Activated T-cell treated with anti-CD3 and anti-CD28 coated beads for 4 hours (primary cell): ENCODE data around the gene PLPP4.

Experiments
- DNase-seq: peaks from one replicate; pipeline ENCODE4 v3.0.0-alpha.2; 2020

PLPP4 gene

DNA sequence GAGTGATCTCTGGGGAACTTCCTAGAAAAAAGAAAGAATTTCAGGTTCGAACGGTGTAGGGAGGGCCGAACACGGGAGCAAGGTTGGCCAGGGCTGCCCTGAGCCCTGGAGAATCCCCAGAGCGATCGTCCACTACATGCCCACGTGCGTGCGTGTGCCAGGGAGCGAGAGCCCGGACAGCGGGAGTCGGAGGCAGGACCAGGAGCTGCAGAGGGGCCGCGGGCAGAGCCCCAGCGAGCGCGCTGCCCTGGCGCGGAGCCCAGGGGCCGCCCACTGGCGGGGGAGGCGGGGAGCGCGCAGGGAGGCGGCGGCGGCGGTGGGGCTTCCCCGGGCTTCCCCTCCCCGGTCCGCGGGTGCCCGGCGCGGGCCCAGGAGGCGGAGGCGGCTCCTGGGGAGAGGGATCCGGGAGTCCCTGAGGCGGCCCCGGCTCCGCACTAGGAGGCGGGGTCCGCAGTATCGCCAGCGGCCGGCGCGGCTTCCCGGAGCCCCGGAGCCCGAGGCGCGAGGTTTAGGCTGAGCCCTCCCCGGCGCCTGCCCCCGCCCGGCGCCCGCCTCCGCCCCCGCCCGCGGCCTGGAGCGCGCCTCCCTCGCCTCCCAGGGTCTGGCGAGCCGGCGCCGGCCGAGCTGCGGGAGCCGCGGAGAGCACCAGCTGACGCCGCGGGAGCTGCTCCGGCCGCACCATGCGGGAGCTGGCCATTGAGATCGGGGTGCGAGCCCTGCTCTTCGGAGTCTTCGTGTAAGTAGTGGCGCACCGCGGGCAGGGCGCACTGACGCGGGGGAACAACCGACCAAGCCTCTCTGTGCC lies at the start of gene PLPP4:
TSS of gene PLPP4 (plus strand) at position 602 of the 805 bp plus-strand sequence. CDS start at position 681, 79 bp downstream.
- no peak for DNase-seq

DNA sequence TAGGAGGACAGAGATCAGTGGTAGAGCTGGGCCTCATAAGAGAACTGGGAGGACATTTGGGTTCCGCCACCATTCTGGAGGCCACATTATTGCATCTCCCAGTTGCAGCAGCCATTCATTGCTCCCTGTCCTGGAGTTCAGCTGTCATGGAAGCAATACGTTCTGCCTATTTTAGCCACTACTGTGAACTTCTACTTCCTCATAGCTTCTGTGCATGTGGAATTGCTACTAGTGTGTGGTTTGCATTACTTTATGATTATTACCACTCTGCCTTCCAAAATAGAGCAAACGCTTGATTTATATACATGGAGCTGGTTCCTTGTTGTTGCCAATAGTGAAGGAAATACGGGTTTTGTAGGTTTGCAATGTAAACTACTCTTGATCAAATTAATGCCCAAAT lies 47.2 kb upstream of the PLPP4 start:
- DNase-seq = no peak

DNA sequence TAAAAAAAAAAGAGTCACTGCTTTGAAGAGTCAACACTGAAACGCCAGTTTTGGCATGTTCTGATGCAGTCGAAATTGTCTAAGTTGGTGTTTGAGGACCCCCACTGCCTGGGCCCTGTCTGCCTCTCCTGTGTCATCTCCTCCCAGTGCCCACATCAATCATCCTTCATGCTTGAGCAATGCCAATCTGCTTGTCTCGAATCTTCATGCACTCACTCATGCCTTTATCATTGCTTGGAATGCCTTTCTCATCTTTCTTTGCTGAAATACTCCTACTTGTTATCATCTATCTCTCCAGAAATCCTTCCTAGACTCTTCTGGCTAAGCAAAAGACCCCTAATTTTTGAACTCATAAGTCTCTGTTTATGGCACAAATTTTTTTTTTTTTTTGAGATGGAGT lies 42.1 kb upstream of the PLPP4 start:
- DNase-seq = no peak

DNA sequence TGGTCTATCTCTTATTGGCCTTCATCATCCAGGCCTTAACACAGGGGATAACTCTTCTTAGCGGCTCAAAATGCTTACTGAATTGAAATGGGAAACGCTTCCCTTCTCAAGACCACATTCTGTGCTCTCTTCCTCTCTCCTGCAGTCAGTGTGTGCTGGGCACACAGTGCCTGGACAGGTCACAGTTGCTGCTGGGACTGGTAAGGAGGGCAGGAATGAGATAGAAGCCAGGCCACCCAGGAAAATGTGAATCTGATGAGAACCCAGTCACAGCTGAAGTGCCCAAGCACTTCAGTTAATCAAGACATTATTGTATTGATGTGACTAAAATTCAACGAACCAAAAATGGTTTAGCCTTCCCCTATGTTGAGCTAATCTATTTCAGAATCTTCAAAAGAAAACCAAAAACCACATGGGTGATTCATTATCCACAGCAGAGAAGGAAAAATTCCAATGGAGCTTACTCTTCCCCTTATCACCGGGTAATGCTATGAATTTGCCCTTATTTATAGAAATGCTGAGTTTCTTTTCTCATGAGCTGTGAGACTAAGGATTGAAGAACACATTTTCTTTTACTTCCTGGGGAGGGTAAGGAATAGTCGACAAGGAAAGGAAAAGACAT lies 41.2 kb upstream of the PLPP4 start:
- DNase-seq = no peak

DNA sequence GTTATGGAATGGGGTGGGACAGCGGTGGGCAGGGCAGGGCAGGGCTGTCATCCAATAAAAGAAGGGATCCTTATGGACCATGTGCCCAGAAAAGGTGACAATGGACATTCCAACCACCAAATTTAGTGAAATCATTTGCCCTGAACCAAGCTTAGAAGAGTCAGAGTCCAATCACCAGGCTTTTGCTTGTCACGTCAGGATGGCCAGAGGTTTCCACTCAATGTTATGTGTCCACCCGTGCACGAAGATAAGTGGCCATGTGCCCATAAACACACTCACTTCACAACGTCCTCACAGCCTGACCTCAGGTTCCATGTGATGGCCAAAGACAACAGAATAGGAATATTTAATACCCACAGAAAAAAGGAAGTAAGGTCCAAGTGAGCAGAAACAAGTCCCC lies 36.6 kb upstream of the PLPP4 start:
- no peak for DNase-seq

DNA sequence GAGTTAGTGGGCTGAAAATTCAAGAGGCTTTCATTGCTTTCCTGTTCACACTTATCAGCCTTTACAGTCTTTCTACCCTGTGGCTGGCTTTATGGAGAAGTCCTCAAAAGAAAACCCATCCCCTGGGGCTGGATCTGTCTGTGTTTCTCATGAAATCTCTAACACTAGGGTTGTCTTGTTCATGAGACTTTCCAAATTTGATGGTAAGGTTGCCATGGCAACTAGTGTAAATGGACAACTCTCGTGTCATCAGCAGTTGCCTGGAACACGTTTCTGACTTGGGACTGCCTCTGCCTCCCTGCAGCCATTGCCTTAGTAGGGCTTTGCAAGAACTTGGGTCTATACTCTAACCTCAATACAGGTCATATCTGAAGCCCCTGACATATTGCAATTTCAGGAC lies 35.8 kb upstream of the PLPP4 start:
- no peak for DNase-seq

DNA sequence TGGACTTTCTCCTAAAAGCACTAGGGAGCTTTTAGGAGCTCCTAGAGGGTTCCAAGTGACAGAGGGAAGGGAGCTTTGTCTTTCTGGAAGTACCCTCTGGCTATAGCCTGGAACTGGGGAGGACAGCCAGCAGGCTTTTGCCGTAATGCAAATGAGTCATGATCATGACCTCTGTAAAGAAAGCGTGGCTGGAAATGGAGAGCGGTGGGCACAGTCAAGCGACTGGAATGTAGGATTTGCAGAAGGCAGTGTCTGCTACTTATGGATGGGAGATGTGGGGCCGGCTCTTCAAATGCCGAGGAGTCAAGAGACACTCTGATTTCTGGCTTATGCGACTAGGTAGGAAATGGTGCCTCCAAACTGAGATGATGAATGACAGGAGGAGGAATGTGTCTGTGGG lies 34.6 kb upstream of the PLPP4 start:
- no peak for DNase-seq

DNA sequence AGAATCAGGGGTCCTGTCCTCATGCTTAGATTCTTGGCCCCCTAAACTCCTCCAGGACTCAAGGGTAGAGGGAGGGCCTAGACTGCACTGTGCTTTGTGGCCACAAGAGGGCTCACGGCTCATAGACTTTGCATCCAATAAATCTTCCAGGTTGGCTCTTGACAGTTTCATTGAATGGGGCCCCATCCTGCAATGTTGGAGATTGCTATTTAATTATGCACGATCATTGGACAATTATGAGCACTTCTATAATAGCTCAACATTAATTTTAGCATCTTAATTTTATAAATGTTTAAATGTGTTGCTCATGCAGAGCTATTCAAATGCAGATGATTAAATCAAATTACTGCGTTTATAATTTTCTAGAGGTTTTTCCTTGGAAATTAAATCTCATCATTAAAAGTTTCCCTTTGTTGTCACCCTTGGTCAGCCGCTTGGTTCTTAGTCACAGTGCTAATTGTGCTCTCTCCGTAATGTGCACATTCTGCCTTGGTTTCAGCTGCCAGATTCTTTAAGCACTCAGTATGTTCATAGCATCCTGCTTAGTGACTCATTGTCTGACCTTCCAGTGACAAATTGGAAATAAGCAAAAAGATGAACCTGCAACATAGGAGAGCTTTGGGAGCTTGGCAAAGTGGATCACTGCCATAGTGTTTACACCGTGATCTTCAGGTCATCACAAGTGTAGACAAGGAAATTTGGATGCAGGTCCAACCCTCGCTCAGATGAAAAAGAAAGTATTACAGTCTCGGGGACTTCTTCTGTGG lies 33.4 kb upstream of the PLPP4 start:
- DNase-seq = no peak

DNA sequence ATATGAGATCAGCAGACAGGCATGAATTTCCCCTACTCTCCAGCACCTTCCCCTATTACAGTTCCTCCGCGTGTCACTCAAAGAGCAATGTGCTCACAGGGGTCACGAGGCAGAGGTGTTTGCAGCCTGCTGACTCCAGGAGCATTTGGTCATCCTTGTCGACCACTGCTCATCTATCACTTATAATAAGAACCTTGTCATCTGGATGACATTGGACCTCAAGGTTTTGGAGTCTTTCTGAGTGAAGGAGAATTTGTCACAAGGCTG lies 32.9 kb upstream of the PLPP4 start:
- no peak for DNase-seq

DNA sequence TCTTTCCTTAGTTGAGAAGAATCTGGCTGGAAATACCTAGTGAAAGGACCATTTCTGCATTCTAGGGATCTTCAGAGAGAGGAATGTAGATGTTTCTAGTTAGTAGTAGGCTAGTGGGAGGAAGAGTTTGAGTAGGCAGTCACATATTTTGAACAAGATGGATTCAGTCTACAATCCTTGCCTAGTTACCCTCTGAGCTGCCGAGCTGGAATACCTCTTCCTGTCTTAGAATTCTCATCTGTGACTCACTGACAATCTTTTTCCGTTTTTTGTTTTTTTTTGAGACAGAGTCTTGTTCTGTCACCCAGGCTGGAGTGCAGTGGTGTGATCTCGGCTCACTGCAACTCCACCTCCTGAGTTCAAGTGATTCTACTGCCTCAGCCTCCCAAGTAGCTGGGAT lies 30.7 kb upstream of the PLPP4 start:
- no peak for DNase-seq

DNA sequence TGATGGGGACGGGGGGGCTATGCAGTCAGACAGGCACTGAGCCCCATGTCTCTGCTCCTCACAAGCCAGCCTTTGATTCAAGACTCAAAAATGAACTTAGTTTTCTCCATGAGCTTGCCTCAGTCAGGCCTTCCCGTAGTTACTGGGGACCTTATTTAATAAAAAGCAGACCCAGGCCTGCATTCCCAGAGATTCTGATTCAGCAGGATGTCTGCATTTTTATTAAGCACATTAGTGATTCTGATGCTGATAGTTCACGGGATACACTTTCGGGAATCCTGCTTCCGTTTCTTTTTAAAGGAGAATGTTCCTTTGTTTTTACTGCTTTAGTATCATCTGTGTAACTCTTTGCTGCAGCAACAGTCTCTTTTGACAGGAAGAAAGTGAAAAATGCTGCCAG lies 28.3 kb upstream of the PLPP4 start:
- no peak for DNase-seq

DNA sequence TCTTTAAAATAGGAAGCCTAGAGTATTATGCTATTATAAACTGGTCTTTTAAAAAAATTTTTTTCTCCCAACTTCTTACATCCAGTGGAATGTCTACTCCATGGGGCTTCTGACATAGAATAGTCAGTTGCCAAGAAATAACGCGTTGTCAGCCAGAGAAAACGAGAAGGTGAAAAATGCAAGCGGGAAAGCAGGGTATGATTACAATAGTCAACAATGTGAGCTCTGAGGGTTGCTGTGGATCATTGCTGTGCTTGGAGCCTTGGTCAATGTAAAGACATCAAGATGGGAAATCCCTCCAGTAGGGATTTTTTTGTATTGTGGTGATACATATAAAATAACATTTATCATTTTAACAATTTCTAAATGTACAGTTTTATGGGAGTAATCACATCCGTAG lies 27.6 kb upstream of the PLPP4 start:
- no peak for DNase-seq

DNA sequence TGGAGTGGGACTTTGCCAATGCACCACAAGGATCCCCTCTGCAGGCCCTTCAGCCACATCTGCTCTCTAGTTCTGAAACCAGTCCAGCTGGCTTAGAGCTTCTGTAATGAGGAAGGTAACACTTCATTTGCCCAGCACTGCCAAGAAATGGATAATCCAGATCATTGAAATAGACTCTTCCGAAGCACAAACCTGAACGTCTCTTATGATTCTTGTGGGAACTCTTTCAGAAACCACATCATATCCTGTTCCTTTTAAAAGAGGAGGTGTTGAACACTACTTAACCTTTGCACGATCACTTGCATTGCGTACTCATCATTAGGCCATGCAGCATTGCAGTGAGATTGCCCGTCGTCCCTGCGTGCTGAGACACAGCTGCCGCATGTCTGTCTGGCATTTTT lies 25.8 kb upstream of the PLPP4 start:
- DNase-seq = no peak

DNA sequence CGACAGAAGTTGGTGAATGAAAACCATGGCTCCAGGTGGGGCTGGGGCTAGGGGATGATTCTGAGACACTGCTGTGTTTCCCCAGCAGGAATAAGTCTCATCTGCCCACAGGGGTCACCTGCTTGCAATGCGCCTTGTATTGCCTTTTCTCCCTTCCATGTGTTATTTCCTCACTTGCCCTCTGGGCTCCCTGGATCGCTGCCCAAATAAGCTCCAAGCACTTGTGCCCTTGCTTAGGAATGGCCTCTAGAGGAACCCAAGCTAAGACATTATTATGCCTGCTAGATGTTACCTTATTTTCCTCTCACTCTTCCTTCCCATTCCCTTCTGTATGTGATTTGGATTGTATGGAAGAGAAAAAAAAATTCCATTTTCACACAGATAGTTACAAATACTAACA lies 24.8 kb upstream of the PLPP4 start:
- no peak for DNase-seq

DNA sequence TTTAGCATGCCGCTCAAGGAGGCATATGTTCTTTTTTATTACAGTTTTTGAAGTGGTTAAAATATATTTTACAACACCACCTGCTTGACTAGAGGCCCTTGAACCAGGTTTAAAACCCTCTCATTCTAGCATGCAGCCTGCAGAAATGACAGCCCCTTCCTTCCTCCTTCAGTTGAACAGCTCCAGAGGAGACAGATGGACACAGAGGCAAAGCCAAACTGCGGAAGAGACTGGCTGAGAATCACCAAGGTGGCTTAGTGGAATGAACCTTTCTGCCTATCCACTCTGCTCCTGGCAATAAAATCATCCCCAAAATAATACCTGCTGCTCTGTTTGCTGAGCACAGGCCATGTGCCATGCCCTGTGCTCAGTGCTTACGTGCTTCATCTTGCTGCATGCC lies 23.9 kb upstream of the PLPP4 start:
- DNase-seq = no peak

DNA sequence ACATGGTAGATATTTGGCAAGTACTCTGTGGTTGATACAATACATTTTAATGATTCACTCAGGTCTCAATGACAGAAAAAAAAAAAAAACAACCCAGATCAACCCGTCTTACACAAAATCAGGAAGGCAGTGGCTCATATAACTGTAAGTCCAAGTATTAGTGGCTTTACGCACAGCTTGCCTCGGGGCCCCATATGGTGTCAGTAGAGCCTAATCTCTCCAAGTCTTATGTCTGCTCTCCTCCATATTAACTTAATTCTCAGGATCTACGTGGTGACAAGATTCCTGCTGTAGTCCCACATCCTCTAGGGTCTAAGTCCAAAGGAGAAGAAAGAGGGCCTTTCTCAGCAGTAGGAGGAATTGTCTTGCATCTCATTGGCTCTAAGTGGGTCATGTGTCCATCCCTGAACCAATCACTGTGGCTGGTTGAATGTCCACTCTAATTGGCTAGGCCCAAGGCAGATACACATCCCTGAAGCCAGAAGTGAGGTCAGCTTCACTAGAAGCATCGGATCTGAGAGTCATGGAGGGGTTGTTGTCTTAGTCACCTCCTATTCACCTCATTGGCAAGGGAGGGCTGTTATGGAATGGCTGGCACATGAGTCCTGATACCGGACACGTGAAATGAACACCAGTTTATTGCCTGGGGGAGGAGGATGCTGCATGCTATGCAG lies 20.5 kb upstream of the PLPP4 start:
- no peak for DNase-seq

DNA sequence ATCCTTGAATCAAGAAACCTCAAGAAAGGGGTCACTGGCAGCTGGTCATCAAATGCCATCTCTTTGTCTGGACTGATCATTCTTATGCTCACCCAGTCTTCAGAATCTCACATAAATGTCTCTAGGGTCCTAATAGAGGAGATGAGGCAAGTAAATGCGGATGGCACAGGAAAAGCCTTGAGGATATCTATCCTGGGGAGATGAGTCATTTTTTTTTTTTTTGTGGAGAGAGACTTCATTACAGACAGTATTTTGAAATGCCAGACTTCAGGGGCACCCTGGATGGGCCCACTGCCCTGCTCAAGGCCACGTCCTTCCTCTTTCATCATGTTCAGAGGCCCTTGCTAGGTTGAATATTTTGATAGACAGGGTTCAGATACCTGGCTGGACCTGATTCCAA lies 19.5 kb upstream of the PLPP4 start:
- no peak for DNase-seq

DNA sequence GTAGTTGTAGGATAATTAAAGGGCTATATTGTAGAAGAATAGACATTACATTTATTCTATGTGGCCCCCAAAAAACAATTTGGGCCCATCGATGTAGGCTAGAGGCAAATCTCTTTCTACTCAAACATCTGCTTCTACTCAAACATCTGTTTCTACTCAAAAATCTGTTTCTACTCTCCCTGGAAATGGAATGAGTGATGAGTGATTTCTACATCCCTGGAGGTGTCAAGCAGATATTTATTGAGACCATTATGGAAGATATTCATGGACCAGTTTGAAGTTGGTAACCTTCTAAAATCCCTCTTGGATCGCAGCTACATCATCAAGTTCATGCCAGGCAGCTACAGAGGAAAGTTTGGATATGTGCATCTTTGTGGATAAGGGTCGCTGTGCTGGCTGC lies 5.1 kb upstream of the PLPP4 start:
- no peak for DNase-seq

DNA sequence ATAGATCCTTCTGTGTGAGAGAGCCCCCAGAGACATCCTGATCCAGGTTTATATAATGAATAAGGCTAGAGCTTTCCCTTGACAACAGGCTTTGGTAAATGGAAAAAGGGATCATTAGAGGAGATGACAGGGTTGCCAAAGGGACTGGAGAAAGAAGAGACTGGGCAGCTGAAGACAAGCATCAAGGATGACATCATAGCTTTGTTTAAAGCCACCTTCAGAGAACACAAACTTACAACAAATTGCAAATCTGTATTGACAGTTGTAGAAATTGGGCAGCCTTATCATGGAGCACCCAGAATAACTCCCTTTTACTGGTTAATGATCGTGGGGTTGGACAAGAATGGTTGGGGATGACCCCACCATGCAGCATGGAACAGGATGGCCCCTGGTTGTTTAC lies 3.7 kb upstream of the PLPP4 start:
- no peak for DNase-seq

DNA sequence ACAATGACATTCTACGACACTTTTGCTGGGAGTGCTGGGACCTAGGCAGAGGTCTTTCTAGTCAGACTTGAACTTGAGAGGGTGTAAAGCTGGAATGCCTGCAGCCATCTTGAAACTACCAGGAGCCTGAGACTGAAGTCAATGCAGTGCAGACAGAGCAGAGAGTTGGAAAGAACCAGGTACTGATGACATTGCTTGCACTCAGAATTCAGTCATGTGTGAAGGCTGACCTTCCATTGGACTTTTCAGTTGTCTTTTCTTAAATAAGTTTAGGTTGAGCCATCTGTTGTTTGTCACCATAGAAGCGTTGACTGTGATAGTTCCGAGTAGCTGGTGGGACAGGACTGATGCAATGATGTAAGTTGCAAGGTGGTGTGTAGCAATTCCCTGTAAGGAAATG lies 3.1 kb upstream of the PLPP4 start:
- DNase-seq = no peak

DNA sequence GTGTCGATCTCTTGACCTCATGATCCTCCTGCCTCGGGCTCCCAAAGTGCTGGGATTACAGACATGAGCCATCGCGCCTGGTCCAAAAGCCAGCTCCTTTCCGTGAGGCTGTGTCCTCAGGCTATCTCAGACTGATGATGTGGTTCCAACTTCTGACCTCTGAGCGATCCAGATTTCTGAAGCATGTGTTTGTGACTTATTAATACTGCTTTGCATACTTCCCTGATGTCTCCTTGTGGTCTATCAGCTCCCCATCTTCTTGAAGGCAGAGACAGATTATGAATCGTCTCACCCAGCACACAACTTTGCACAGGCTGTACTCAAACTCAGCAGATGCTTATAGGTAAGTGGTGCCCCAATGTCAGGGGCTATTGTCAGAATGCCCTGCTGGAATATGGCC lies 2.0 kb upstream of the PLPP4 start:
- DNase-seq = no peak

DNA sequence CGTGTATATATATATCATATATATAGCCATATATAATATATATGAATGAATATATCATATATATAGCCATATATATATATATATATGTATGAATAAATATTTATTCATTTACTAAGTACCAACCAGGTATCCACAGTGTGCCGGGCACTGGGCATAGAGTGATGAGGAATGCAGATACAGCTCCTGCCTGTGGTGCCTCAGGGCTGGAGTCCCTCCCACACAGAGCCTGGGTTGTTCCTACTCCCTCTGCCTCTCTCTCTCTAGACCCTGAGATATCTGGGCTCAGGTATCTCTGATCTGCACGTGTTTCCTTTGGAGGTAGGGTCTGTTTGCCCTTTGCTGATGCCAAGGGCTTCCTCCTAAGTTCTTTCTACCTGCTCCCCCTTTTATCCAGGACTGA lies 1.4 kb upstream of the PLPP4 start:
- DNase-seq = no peak

DNA sequence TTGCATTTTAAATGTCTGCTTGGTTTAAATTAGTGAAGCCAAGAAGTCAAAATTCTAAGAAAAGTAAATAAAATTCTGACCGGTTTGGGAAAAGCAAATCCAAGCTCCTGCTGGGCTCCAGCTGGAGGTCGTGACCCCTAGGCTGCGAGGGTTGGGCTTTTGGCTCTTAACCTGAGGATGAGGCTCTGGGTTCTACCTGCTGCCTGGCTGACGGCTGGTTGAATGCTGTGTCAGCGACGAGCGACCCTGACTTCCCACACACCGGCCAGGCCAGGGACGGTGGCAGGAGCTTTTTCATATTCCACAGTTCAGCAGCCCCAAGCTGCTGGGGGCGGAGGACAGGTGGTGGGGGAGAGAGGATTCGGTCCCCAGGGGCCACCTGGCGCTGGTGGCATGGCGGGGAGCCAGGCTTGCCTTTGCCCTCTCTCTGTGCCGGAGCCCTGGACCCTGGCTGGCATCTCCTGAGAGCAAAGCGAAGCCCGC lies 843 bp upstream of the PLPP4 start:
- no peak for DNase-seq
